ENCODE results near the gene AIG1. TPM values are rescaled to one million over a fixed set of nuclear protein-coding genes. Genes with fewer than 3 reads are reported as not detected.
"Not testable (repeated sequence)": the region's sequence is repeated elsewhere in the genome, so short reads cannot be mapped to it uniquely, and the experiment has no call there.

Gene AIG1
- total and polyA plus RNA-seq, 4 donors: 32.4 to 72.3 (median 49.3) TPM

DNA sequence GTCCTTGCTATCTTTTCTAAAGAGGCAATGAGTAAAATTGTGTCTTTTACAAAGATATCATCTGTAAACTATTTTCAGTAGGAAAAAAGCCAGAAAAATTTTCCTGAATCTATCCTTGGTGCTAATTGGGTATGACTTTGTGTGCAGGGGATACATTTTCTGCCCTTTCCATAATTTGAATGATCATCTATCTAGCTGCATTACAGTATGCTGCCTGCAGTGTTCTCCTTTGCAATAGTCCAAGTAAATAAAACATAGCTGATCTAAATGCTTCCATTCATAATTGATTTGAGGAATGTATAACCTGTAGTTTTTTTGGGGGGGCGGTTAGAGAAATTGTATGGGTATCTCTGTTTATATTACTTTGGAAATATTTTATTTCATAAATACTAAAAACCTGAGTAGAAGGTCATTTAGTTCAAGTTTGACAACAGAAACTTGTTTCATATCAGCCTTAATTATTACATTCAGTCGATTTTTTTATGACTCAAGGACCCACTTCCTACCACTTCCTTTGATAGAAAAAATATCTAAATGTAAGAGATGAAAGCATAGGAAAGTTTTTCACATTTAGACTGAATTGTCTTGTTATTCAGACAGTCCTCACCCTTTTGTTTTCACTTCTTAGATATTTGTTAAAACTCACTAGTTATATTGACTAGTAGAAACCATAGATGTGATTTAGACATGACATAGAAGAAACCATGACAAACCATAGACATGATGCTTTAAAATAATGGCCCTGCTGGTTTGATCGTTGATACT is 75.3 kb downstream of the AIG1 start:
- H3K4me1 ChIP-seq (ENCODE audit: control insufficient read depth in 1 of 2, insufficient read depth in 2 of 2, low read length in 2 of 2): peaks cover 3 to 6% of the 10 kb centered on the region in 2 donors
- DNase-seq (no peak), ATAC-seq (ENCODE audit: low FRiP score) (no peak)
- H3K4me3 ChIP-seq (ENCODE audit: low read length in 2 of 2): no peak overlapping the region
- H3K36me3 ChIP-seq (ENCODE audit: control insufficient read depth in 1 of 2, insufficient read depth in 2 of 2, low read length in 1 of 2): peaks cover 3 to 4% of the 10 kb centered on the region in 2 donors
- whole genome bisulfite sequencing, 2 donors: 81 to 84% methylated on average over 3 of the region's 3 CpGs
- H3K27me3 ChIP-seq (ENCODE audit: control insufficient read depth in 1 of 2, insufficient read depth in 2 of 2, low read length in 1 of 2): no peaks in the 10 kb centered on the region
- H3K9me3 ChIP-seq (ENCODE audit: control insufficient read depth, low read length): peaks cover 2% of the 10 kb centered on the region
- peak overlapping the region in 1 of 2 donors; percentile 76 for H3K27ac ChIP-seq (ENCODE audit: low read depth in 1 of 2, low read length in 2 of 2)
- intact Hi-C loops (cut with DNase I): no loop called here

DNA sequence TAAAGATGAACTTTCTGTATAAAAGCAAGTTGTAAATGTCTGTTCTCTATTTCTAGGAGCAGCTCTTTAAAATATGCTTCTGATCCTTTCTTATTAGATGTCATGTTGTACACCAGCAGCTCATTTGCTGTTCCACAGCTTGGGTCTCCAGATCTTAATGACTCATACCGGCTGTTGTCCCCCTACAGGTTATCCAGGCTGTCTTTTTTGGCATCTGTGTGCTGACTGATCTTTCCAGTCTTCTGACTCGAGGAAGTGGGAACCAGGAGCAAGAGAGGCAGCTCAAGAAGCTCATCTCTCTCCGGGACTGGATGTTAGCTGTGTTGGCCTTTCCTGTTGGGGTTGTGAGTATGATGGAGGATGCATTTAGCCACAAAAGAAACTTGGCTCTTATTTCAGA is 76.0 kb downstream of the AIG1 start:
- Histone ChIP-seq H3K9me3 (ENCODE audit: control insufficient read depth, low read length) (no peaks in the 10 kb centered on the region), H3K4me1 (ENCODE audit: control insufficient read depth in 1 of 2, insufficient read depth in 2 of 2, low read length in 2 of 2) (peaks cover 3 to 6% of the 10 kb centered on the region in 2 donors), H3K27ac (ENCODE audit: low read depth in 1 of 2, low read length in 2 of 2) (no peak overlapping the region), H3K36me3 (ENCODE audit: control insufficient read depth in 1 of 2, insufficient read depth in 2 of 2, low read length in 1 of 2) (peaks cover under 1% of the 10 kb centered on the region in 2 donors), H3K27me3 (ENCODE audit: control insufficient read depth in 1 of 2, insufficient read depth in 2 of 2, low read length in 1 of 2) (no peaks in the 10 kb centered on the region), H3K4me3 (ENCODE audit: low read length in 2 of 2) (no peak overlapping the region)
- 70 to 76% methylated on average over 3 of the region's 3 CpGs for WGBS, 2 donors
- ATAC-seq (ENCODE audit: low FRiP score) (no peak), DNase-seq (no peak)
- intact Hi-C loops (cut with DNase I): no loop called here

DNA sequence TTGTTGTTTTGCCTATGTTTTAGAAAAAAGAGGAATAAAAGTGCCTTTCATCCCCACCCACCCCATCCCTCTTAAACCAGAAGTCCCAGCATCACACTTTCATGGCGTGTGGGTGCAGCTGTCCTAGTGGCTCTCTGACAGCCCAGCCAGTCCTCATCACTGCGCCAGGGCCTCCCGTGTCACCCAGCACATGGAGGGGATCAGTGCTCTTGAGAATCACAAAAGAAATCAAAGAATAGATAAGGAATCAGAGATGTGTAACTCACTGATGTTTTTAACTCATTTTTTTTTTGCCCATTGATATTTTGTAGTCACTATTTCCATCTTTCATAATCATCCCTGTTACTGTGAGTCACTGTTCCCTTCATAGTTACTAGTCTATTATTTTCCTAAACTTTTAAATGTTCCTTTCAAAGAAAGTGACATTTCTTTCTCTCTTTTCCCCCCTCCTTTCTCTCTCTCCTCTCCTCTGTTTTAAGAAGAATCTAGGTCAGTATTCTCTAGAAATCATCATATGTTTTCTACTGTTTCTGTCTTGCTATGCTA is 78.6 kb downstream of the AIG1 start:
- no peaks in the 10 kb centered on the region for H3K27me3 ChIP-seq (ENCODE audit: control insufficient read depth in 1 of 2, insufficient read depth in 2 of 2, low read length in 1 of 2)
- ATAC-seq (ENCODE audit: low FRiP score) (no peak), DNase-seq (no peak)
- H3K4me1 ChIP-seq (ENCODE audit: control insufficient read depth in 1 of 2, insufficient read depth in 2 of 2, low read length in 2 of 2): peaks cover 3 to 6% of the 10 kb centered on the region in 2 donors
- intact Hi-C loops (cut with DNase I): no loop called here
- no peak overlapping the region for H3K4me3 ChIP-seq (ENCODE audit: low read length in 2 of 2)
- H3K27ac ChIP-seq (ENCODE audit: low read depth in 1 of 2, low read length in 2 of 2): no peak overlapping the region
- 86 to 88% methylated on average over 3 of the region's 3 CpGs for WGBS, 2 donors
- H3K36me3 ChIP-seq (ENCODE audit: control insufficient read depth in 1 of 2, insufficient read depth in 2 of 2, low read length in 1 of 2): no peaks in the 10 kb centered on the region
- H3K9me3 ChIP-seq (ENCODE audit: control insufficient read depth, low read length): no peaks in the 10 kb centered on the region

DNA sequence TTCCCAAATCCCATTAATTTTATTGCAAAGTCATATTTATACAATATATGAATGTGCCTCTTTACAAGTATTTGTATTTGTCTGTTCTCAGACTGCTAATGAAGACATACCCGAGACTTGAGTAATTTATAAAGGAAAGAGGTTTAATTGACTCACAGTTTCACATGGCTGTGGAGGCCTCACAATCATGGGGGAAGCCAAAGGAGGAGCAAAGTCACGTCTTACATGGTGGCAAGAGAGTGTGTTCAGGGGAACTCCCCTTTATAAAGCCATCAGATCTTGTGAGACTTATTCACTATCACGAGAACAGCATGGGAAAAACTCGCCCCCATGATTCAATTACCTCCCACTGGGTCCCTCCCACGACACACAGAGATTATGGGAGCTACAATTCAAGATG is 79.2 kb downstream of the AIG1 start:
- intact Hi-C loops (cut with DNase I); H3K9me3 ChIP-seq (ENCODE audit: control insufficient read depth, low read length); H3K36me3 ChIP-seq (ENCODE audit: control insufficient read depth in 1 of 2, insufficient read depth in 2 of 2, low read length in 1 of 2); H3K27ac ChIP-seq (ENCODE audit: low read depth in 1 of 2, low read length in 2 of 2); H3K4me3 ChIP-seq (ENCODE audit: low read length in 2 of 2); DNase-seq; H3K27me3 ChIP-seq (ENCODE audit: control insufficient read depth in 1 of 2, insufficient read depth in 2 of 2, low read length in 1 of 2); ATAC-seq (ENCODE audit: low FRiP score); H3K4me1 ChIP-seq (ENCODE audit: control insufficient read depth in 1 of 2, insufficient read depth in 2 of 2, low read length in 2 of 2): not testable (repeated sequence)
- WGBS, 2 donors: 90 to 92% methylated on average over 5 of the region's 5 CpGs

DNA sequence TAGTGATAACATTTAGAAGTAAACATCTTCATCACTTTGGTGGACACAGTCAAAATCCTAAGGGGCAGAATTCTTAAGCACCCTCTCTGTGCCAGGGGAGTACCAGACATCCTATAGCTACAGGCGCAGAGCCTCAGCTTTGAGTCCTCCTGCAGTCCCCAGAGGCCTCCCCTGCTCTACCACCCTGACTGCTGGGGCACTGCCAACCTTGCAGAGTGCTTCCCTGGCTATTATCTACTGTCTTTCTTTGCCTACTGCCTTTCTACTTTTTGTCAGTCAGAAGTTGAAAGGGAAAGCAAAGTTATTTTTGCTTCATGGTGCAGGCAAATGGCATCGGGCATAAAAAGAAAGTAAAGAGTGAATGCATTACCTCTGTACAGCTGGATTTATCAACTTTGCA is 80.1 kb downstream of the AIG1 start:
- no peaks in the 10 kb centered on the region for H3K9me3 ChIP-seq (ENCODE audit: control insufficient read depth, low read length)
- no peaks in the 10 kb centered on the region for H3K36me3 ChIP-seq (ENCODE audit: control insufficient read depth in 1 of 2, insufficient read depth in 2 of 2, low read length in 1 of 2)
- H3K27me3 ChIP-seq (ENCODE audit: control insufficient read depth in 1 of 2, insufficient read depth in 2 of 2, low read length in 1 of 2): no peaks in the 10 kb centered on the region
- no peak overlapping the region for H3K27ac ChIP-seq (ENCODE audit: low read depth in 1 of 2, low read length in 2 of 2)
- no peak for DNase-seq
- 76 to 85% methylated on average over 2 of the region's 2 CpGs for WGBS, 2 donors
- intact Hi-C loops (cut with DNase I): no loop called here
- ATAC-seq (ENCODE audit: low FRiP score): no peak
- H3K4me1 ChIP-seq (ENCODE audit: control insufficient read depth in 1 of 2, insufficient read depth in 2 of 2, low read length in 2 of 2): peaks cover 3 to 4% of the 10 kb centered on the region in 2 donors
- no peak overlapping the region for H3K4me3 ChIP-seq (ENCODE audit: low read length in 2 of 2)

DNA sequence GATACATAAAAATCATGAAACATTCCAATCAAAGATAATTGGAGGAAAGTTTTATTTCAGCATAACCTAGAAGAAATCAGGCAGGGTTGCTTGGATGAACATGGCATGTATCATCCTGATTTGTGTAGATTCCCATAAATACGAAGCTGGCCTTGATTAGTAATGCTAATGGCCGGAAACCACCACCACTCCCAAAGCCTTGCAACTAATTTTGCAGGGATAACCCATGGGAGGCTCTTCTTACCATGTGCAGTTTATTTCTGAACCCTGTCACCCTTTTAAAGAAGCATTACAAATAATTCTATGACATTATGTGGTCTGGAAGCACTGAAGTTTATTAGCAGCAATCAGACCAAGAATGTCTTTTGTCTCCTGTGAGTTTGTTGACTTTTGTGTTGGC is 80.8 kb downstream of the AIG1 start:
- ATAC-seq (ENCODE audit: low FRiP score) (no peak), DNase-seq (no peak)
- H3K27ac ChIP-seq (ENCODE audit: low read depth in 1 of 2, low read length in 2 of 2): no peak overlapping the region
- H3K36me3 ChIP-seq (ENCODE audit: control insufficient read depth in 1 of 2, insufficient read depth in 2 of 2, low read length in 1 of 2): no peaks in the 10 kb centered on the region
- 96 to 98% methylated on average over 2 of the region's 2 CpGs for WGBS, 2 donors
- H3K27me3 ChIP-seq (ENCODE audit: control insufficient read depth in 1 of 2, insufficient read depth in 2 of 2, low read length in 1 of 2): no peaks in the 10 kb centered on the region
- intact Hi-C loops (cut with DNase I): no loop called here
- H3K4me1 ChIP-seq (ENCODE audit: control insufficient read depth in 1 of 2, insufficient read depth in 2 of 2, low read length in 2 of 2): peaks cover 2 to 3% of the 10 kb centered on the region in 2 donors
- no peak overlapping the region for H3K4me3 ChIP-seq (ENCODE audit: low read length in 2 of 2)
- no peaks in the 10 kb centered on the region for H3K9me3 ChIP-seq (ENCODE audit: control insufficient read depth, low read length)

DNA sequence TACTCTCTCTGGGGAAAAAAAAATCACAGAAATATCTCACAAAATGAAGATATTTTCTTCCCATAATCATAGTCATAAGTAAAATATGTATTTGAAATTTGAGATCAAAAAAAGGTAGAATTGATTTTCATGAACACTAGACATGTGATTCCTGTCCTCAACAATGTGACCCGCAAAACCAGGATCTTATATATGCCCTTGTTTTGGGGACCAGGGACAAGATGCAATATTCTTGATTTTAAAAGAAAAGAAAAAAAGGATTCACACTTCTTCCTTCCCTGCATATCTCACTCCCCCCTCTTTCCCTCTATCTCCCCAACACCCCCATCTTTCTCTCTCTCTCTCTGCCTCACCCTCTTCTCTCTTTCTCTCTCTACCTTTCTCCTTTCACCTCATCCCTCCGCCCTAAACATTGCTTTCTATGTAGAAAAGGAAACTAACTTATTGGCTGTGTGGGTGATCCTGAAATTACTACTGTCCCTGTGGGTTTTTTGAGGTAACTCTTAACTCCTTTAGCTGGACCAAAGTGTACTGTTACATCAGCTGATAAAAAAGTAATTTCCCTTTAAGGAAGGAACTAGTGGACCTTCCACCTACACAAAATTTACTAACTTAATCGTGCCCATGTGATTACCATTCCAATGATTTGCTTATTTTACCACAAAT is 85.6 kb downstream of the AIG1 start:
- Histone ChIP-seq H3K4me3 (ENCODE audit: low read length in 2 of 2) (no peak overlapping the region), H3K4me1 (ENCODE audit: control insufficient read depth in 1 of 2, insufficient read depth in 2 of 2, low read length in 2 of 2) (no peaks in the 10 kb centered on the region), H3K36me3 (ENCODE audit: control insufficient read depth in 1 of 2, insufficient read depth in 2 of 2, low read length in 1 of 2) (no peaks in the 10 kb centered on the region), H3K27me3 (ENCODE audit: control insufficient read depth in 1 of 2, insufficient read depth in 2 of 2, low read length in 1 of 2) (no peaks in the 10 kb centered on the region), H3K27ac (ENCODE audit: low read depth in 1 of 2, low read length in 2 of 2) (no peak overlapping the region), H3K9me3 (ENCODE audit: control insufficient read depth, low read length) (no peaks in the 10 kb centered on the region)
- intact Hi-C loops (cut with DNase I): no loop called here
- 68 to 69% methylated on average over 3 of the region's 3 CpGs for WGBS, 2 donors
- no peak for ATAC-seq (ENCODE audit: low FRiP score)
- no peak for DNase-seq

DNA sequence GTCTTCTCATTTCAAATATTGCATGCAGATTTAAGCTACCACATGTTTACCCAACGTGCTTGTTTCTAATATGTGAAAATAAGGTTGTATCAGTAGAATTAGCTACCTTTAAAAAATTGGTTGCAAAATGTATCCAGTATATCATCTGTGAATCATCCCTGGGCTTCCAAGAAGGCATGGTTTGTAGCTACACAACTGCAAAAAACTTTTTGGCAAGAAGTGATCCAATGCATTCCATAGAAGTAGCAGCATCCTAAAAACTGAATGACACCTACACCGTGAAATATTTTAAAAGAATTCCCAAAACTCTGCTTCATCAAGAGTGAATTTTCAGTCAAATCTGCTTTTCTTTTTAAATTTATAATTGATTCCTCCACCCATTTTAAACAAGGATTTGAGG is 89.1 kb downstream of the AIG1 start:
- Histone ChIP-seq H3K9me3 (ENCODE audit: control insufficient read depth, low read length) (no peaks in the 10 kb centered on the region), H3K4me3 (ENCODE audit: low read length in 2 of 2) (no peak overlapping the region), H3K27ac (ENCODE audit: low read depth in 1 of 2, low read length in 2 of 2) (no peak overlapping the region), H3K27me3 (ENCODE audit: control insufficient read depth in 1 of 2, insufficient read depth in 2 of 2, low read length in 1 of 2) (no peaks in the 10 kb centered on the region), H3K4me1 (ENCODE audit: control insufficient read depth in 1 of 2, insufficient read depth in 2 of 2, low read length in 2 of 2) (peaks cover 0 to 3% of the 10 kb centered on the region in 2 donors), H3K36me3 (ENCODE audit: control insufficient read depth in 1 of 2, insufficient read depth in 2 of 2, low read length in 1 of 2) (no peaks in the 10 kb centered on the region)
- DNase-seq: no peak
- 75 to 78% methylated on average over 2 of the region's 2 CpGs for WGBS, 2 donors
- intact Hi-C loops (cut with DNase I): no loop called here
- no peak for ATAC-seq (ENCODE audit: low FRiP score)

DNA sequence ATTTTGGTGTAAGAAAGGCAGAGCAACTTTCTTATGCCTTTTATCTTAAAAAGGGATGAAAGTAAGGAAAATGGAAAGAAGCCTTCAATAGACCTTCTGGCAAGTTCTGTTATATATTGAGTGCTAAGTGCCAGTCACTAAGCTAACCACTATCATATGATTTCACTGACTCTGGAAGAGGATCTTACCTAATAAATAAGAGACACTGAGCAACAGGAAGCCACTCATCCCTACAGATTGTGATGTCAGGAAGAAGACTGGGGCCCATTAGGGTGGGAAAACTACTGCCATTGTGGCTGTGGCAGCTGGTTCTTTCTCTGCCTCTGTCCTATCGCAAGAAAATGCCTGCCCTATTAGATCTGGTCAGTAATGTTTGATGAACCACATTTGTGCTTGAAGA is 89.6 kb downstream of the AIG1 start:
- H3K27me3 ChIP-seq (ENCODE audit: control insufficient read depth in 1 of 2, insufficient read depth in 2 of 2, low read length in 1 of 2): no peaks in the 10 kb centered on the region
- 93 to 94% methylated on average over 1 of the region's 1 CpG for WGBS, 2 donors
- no peak overlapping the region for H3K27ac ChIP-seq (ENCODE audit: low read depth in 1 of 2, low read length in 2 of 2)
- H3K36me3 ChIP-seq (ENCODE audit: control insufficient read depth in 1 of 2, insufficient read depth in 2 of 2, low read length in 1 of 2): no peaks in the 10 kb centered on the region
- H3K9me3 ChIP-seq (ENCODE audit: control insufficient read depth, low read length): no peaks in the 10 kb centered on the region
- ATAC-seq (ENCODE audit: low FRiP score) (no peak), DNase-seq (no peak)
- intact Hi-C loops (cut with DNase I): no loop called here
- no peak overlapping the region for H3K4me3 ChIP-seq (ENCODE audit: low read length in 2 of 2)
- H3K4me1 ChIP-seq (ENCODE audit: control insufficient read depth in 1 of 2, insufficient read depth in 2 of 2, low read length in 2 of 2): peaks cover 0 to 3% of the 10 kb centered on the region in 2 donors
